ENCODE measurements around the gene POLD1.

GRCh38 chr19:50447750-50448149 lies 63.6 kb downstream of the POLD1 start:
- TF ChIP-seq, protein P1, sequence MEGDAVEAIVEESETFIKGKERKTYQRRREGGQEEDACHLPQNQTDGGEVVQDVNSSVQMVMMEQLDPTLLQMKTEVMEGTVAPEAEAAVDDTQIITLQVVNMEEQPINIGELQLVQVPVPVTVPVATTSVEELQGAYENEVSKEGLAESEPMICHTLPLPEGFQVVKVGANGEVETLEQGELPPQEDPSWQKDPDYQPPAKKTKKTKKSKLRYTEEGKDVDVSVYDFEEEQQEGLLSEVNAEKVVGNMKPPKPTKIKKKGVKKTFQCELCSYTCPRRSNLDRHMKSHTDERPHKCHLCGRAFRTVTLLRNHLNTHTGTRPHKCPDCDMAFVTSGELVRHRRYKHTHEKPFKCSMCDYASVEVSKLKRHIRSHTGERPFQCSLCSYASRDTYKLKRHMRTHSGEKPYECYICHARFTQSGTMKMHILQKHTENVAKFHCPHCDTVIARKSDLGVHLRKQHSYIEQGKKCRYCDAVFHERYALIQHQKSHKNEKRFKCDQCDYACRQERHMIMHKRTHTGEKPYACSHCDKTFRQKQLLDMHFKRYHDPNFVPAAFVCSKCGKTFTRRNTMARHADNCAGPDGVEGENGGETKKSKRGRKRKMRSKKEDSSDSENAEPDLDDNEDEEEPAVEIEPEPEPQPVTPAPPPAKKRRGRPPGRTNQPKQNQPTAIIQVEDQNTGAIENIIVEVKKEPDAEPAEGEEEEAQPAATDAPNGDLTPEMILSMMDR (IDR thresholded peaks at IDR 0.05) = no peak
- TF ChIP-seq ZFX (IDR thresholded peaks at IDR 0.05; ENCODE audit: borderline replicate concordance) = no peak
